Coronary artery (tissue), 2 donors: Measurements from ENCODE around the gene LYRM9.

ENCODE experiments used
- DNase-seq: peaks from one replicate; pipeline ENCODE4 v3.0.0-alpha.2; 2017; ENCODE audit warnings: low spot score
- H3K27ac ChIP-seq, 2 donors: fragments of 200-600 bp; sonication (generic); one replicate each; pipeline ENCODE4 v1.5.1; 2016 to 2019
- H3K4me3 ChIP-seq: fragments of 200-600 bp; sonication (generic); 2 replicates; pipeline ENCODE4 v1.5.1; 2016; ENCODE audit warnings: mild to moderate bottlenecking, moderate library complexity
- TF ChIP-seq, protein P1 (sequence below): fragments of 200-600 bp; sonication (generic); IDR thresholded peaks from one replicate; pipeline ENCODE4 v1.5.1; 2019; ENCODE audit warnings: antibody characterized with exemption

The LYRM9 gene

DNA sequence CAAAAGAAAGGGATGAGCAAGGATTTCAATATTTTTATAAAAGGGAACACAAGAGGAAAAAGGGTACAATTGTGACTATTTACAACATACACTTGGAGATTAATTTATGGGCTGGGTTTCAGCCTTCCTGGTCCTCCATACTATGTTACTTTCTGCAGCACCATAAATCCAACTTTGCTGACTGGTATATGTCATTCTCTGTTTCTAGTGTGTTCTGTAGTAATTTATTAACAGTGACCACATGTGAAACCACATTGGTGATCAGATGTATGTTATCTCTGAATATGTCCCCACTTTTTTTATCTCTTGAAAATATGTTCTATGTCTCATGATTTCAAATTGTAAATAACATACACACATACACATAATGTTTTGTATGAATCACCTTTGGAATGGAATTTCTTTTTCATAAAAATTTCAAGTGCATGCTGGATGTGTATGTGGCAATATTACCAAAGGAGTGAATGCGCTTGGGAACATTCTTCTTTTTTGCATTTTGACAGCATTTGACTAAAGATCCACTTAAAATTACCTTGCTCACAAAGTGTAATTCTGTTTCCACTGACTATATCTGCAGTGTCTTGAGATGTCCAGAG, 2.9 kb upstream of the LYRM9 start:
- TF ChIP-seq, protein P1, sequence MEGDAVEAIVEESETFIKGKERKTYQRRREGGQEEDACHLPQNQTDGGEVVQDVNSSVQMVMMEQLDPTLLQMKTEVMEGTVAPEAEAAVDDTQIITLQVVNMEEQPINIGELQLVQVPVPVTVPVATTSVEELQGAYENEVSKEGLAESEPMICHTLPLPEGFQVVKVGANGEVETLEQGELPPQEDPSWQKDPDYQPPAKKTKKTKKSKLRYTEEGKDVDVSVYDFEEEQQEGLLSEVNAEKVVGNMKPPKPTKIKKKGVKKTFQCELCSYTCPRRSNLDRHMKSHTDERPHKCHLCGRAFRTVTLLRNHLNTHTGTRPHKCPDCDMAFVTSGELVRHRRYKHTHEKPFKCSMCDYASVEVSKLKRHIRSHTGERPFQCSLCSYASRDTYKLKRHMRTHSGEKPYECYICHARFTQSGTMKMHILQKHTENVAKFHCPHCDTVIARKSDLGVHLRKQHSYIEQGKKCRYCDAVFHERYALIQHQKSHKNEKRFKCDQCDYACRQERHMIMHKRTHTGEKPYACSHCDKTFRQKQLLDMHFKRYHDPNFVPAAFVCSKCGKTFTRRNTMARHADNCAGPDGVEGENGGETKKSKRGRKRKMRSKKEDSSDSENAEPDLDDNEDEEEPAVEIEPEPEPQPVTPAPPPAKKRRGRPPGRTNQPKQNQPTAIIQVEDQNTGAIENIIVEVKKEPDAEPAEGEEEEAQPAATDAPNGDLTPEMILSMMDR = no peak
- DNase-seq = no peak
- no peak overlapping the region for H3K27ac ChIP-seq
- no peak overlapping the region for H3K4me3 ChIP-seq

DNA sequence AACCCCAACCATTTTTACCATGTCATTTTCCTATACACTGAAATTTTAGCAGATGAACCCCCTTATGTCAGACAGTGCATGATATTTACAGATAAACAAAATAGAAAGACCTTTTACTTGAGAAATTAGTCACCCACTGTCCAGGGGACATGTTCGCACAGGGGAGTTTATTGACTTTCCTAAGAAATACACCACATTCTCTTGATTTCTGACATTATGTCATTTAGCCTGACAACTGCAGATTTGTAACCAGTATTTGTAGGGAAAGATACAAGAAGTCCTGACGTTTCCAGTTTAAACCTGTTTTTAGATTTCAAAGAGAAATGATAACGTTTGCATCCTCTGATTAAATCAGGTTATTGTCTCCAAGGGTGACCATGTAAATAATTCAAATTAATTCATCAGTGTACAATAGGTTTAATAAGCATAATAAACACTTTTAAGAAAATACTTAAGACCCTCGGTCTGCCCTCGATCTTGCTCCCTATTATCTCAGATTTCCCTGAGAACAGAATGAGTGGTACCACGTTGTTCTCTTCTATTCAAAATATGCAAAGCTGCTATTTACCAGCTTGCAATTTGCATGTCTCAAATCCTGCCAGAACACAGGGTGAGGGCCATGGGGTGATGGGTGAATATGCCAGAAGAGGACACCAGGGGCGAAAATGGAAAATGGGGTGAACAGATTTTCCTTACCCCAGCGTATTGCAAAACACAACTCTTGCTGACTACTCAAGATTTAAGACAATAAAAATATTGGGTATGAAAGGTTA, 2.1 kb upstream of the LYRM9 start:
- Histone ChIP-seq H3K27ac (no peak overlapping the region), H3K4me3 (no peak overlapping the region)
- DNase-seq = no peak
- TF ChIP-seq, protein P1 = no peak

DNA sequence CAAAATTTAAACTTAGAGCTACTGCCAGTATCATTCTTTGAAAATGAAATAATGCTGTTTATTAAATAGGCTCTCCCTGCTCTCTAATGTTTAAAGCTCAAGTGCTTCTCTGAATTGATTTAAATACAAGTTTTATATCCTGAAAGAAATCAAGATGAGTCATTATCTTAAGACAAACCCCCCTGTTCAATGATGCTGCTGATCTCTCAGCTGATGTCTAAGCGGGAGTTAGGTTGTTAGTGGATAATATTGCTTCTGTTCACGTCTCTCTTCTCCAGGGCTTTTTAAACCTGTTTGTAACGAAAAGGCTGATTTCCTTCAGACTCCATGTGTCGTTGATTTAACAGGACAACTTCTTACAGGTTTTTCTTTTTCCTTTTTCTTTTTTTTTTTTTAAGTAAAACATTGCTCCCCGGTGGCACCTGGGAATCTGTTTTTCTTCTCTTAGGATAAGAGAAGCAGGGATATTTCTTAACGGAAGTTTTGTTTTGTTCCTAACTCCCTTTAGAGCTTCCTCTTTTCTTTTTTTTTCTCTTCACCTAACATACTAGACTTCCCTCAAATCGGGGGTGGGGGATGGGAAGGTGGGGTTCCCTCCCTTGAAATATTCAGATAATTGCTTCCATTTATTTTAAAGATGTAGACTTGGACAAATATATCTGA, 807 bp upstream of the LYRM9 start:
- Histone ChIP-seq H3K27ac (no peak overlapping the region), H3K4me3 (peak overlapping the region; percentile 83)
- no peak for DNase-seq
- TF ChIP-seq, protein P1 = no peak

DNA sequence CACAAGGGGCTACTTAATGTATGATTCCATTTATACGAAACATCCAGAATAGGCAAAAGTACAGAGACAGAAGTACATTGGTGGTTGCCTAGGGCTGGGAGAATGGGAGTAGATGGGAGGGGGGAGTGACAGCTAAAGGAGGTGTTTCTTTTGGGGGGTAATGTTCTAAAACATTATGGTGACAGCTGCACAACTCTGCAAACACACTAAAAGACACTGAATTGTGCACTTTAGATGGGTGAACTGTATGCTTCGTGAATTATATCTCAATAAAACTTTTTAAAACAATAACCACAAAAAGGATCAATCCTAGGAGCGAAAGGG, 661 bp downstream of the LYRM9 start:
- TF ChIP-seq, protein P1 = no peak
- H3K27ac ChIP-seq = peak overlapping the region; percentile 82 to 87
- peak overlapping the region; percentile 83 for H3K4me3 ChIP-seq
- no peak for DNase-seq

DNA sequence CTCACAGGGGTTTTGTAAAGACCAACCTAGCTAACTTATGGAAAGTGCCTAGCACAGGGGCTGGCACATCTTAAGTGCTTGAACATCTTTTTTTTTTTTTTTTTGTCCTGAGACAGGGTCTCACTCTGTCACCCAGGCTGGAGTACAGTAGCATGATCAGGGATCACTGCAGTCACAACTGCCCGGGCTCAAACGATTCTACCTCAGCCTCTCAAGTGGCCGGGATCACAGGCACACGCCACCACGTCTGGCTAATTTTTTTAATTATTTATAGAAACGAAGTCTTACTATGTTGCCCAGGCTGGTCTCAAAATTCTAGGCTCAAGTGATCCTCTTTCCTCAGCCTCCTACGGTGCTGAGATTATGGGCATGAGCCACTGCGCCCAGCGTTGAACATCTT, 1.3 kb downstream of the LYRM9 start:
- no peak for DNase-seq
- no peak overlapping the region for H3K4me3 ChIP-seq
- TF ChIP-seq, protein P1 = no peak
- no peak overlapping the region for H3K27ac ChIP-seq

DNA sequence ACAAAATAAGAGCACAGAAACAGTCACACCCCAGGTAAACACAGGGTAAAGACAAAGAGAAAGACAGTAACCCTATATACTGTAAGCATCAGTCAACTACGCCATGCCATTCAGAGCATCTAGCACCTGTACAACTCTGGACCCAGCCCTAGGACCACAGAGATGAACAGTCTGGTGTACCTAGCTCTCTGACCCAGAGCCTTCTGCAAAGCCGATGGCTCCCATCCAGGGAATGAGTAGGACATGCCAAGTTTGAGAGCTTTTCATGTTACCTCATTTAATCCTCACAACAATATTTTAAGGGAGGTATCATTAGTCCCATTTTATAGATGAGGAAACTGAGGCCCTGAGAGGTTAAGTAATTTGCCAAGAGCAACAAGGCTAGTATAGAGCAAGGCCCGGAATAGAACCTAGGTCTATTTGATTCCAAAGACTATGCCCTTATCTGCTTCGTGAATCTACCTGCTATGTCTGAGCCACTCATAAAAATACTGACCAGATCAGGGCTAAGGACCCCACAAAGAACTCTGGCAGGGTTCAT, 3.4 kb downstream of the LYRM9 start:
- TF ChIP-seq, protein P1 = no peak
- no peak overlapping the region for H3K4me3 ChIP-seq
- no peak overlapping the region for H3K27ac ChIP-seq
- DNase-seq = no peak
